HG03045 (cell line): ENCODE data around the gene MPP2.
"Not testable (repeated sequence)": the region's sequence is repeated elsewhere in the genome, so short reads cannot be mapped to it uniquely, and the experiment has no call there.

Experiments
- ATAC-seq: cut with Tn5 transposase; IDR thresholded peaks from one replicate; pipeline ENCODE4 v1.9.1; 2021; ENCODE audit warnings: mild to moderate bottlenecking, moderate library complexity; ENCODE audit not compliant: unreplicated experiment

The MPP2 gene

DNA sequence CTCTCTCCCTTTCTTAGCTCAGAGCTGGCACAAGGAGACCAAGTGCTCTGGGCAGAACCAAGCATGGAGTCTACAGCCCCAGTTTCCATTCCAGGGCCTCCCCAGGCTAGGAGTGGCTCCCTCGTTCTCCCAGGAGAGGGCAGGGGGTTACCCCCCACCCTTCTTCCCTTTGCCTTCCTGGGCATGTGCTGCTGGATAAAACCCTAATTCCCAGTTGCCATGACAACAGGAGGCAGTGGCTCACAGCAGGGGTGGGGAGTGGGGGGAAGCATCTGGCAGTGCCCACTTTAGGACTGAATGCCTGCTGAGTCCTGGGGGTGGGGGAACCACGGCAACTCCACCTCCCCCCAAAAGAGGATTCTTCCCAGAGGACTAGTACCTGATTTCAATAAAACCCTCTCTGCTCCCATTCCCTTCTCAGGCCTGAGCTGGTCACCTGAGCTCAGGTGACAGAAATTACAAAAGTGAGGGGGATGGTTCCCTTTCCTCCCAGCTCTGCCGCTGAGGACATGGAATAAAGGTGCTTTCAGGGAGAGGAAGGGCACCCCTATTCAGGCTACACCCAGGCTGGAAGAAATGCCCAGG lies 1.8 kb downstream of the MPP2 start:
- ATAC-seq: no peak

DNA sequence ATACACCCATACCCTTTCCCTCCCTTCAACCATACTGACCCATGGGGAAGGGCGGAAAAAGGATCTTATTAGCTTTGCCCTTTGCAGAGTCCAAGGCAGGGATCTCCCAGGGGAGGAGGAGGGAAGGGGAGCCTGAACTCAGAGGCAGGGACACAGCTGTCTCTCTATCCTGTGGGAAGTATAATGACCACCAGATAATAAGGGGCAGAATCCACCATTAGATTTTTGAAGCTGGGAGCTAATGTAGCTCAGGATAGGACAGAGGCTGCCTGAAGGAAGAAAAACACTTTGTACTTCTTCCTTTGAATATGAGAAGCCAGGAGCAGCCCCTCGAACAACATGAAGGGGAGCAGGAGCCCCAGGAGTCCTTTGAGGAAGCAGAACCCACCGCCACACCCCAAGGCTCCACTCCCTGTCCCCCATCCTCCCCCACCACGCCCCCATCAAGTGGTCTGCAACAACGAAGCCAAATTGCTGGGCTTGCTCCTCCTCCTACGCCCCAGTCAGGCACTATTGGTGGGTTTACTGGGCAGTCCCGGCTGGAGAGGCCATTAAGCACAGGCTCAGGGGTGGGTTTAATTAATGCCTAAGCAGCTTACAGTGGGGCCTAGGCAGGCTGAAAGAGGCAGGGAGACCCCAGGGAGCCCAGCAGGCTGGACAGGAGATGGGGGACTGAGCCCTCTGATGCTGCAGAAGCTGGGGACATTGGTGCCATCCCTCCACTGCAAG lies 5.3 kb downstream of the MPP2 start:
- no peak for ATAC-seq

DNA sequence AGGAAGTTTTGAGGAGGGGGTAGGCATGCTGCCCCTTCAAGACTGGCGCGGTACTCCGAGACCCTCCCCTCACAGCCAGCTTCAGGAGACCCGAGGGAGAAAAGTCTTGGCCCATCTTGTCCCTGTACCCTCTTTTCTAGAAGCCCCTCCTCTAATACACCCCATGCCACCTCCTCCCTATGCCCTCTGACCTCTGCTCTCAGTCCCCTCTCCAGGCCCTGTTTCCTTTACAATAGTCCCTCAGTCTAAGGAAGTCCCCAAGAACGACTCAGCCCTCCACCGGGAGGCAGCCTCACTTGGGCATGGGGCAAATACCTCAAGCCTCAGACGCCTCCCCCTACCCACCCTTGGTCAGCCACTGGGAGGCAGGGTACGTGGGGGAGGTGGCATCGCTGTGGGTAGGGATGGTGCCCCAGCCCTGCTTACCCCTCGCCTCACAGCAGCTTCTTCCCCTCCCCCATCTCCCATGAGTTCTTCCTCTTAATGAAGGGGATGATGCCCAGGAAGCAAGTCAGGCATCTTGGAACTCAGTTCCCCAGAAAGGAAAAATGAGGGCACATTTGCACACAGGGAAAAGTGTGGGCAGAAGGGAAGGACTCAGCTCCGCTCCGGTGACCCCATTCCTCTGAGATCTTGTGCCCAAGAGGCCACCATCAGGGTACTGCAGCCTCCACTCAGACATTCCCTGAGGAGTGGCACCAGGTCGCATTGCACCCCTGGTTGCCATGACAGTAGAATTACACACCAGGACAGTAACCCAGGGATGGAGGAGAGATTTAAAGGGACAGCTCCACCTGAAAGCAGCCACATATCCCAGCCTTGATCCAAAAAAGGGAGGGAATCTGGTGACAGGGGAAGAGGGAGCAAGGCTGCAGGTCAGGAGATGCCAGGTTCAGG lies 6.2 kb downstream of the MPP2 start:
- ATAC-seq: no peak

DNA sequence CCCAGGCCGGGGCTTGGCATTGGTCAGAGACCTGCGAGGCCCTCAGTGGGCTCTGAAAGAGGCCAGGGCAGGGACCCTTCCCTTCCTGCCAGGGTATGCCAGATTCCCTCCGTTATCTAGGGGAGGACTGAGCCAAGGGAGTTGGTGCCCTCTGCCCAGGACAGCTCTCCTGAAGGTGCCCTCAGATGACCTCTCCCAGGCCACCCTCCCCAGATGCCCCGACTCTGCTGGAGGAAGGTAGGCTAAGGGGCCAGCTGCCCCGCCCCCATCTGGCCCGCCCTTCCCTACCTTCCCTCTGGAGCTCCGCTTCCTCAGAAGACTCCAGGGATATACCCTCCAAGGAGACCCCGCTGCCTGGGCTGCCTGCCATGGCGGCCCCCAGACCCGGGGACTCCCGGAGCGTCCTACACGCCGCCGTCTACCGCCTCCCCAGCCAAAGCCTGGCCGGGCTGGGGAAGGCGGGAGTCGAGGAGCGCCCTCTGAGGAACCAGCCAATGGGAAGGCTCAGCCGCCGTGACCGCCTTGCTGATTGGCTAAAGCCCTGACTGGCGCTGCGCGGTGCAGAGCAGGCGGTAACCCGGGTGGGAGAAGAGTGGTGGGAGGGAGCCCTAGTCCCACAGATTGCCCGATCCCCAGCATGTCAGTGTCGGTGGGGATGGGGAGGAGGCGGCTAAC lies 7.0 kb downstream of the MPP2 start:
- peak; percentile 61 for ATAC-seq

DNA sequence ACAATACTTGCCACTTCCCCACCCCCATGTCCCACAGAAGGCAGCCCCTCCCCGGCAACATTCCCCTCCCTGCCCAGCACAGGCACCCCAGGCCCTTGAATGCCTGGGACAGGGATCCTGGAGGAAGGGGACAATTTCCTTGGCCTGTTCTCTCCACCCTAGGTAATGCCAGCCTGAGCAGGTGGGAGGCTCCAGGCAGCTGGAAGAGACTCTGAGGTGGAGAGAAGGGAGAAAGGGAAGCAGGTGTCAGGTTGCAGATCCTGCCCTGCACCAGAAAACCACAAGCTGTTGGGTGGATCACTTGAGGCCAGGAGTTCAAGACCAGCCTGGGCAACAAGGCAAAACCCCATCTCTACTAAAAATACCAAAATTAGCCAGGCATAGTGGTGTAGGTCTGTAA lies 8.9 kb downstream of the MPP2 start:
- no peak for ATAC-seq

DNA sequence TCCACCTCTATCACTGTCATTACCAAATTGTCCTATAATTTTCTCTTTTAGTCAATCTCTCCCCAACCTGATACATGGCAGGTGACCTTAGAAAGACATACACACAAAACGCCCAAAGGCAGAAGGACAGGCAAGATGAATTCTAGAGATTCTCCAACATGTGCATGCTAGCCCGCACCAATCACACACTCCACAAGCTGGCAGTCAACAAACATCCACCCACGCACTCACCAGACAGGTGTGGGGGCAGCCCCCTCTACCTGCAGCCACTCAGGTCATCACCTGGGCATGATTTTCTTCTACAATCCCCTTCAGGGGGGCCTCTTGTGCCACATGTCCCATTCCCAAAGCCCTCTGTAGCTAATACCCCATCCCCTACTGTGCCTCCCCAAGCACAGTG lies 9.5 kb downstream of the MPP2 start:
- no peak for ATAC-seq

DNA sequence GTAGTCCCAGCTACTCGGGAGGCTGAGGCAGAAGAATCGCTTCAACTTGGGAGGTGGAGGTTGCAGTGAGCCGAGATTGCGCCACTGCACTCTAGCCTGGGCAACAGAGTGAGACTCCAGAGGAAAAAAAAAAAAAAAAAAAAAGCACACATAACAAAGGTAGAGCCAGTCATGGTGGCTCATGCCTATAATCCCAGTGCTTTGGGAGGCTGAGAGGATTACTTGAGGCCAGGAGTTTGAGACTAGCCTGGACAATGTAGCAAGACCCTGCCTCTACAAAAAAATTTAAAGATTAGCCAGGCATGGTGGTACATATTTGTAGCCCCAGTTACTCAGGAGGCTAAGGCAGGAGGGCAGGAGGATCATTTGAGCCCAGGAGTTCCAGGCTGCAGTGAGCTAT lies 12.8 kb downstream of the MPP2 start:
- ATAC-seq: not testable (repeated sequence)

DNA sequence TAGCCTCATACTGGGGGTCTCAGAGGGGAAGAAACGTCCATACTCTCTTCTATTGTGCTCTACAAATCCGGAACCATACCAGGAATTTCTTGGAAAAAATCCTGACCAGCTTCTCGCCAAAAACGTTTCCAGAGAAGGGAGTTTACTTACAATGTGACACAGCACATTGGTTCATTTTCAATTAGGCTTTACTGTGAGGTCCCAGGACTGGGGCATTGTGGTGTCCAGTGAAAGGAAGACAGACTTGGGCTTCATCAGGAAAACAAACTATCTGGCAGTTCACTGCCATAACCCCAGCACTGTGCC lies 14.7 kb downstream of the MPP2 start:
- ATAC-seq: no peak

DNA sequence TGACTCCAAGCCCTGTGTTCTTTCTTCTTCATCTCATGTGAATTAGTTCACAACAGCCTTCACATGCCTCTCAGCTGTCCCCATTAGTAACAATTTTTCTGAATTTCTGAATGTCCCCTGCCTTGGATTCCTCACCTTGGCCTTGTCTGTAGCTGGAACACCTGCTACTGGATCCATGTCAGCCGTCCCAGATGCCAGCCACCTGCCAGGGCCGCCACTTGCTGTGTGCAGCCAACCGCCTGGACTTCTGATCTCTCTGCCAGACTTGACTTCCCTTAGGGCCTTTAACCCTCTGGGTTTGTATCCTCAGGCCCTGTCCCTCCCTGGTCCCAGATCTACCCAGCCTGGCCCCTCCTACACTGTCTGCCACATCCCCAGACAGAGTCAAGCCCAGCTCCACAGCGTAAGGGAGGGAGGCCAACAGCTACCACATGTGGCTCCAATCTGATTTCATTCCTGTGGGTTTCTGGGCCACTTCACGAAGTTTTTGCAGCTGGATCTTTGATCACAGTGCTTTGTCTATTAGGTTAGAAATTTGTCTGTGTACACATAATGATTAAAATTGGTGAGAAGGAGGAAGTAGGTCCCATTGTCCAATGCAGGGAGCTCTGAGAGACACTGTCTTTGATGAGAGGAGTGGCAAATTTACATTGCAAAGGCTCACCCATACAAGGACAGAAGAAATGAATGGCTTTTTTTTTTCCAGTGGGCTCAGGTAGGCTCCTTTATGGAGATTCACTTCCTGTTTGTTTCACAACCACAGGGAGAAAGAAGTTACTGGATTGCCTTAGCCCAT lies 15.3 kb downstream of the MPP2 start:
- ATAC-seq: no peak

DNA sequence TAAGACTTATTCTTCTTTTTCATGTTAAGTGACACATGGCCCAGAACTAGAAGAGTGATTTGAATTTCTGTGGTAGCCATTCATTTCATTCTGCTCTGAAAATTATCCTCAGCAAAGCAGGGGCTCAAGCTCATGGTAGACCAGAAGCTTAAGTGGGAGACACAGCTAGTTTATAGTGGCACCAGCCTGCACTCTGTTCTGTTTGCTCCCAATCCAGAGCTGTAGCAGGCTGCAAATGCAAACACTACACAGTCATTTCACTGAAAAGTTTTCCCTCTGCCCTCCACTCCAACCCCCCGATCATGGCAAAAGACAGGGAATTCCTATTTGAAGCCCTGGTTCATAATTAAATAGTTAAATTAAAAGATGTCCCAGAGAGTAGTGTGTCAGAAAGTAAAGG lies 17.1 kb downstream of the MPP2 start:
- ATAC-seq: no peak

DNA sequence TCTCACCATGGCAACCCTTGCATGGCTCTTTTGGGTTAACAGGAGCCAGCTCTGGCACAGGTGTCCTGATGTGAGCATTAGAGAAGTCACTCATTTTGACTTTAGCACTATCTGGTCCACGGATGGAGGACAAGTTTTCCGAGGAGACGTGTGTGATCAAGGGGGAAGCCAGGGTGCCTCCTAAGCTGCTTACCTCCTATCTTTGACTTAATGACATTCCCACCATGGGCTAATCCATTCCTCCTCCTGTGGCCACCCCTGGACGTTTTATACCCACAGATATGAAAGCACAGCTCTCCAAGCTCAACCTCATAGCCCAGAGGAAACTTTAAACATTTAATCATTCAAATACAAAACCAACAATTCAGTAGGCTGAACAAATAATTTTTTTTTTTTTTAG lies 18.8 kb downstream of the MPP2 start:
- ATAC-seq: no peak

DNA sequence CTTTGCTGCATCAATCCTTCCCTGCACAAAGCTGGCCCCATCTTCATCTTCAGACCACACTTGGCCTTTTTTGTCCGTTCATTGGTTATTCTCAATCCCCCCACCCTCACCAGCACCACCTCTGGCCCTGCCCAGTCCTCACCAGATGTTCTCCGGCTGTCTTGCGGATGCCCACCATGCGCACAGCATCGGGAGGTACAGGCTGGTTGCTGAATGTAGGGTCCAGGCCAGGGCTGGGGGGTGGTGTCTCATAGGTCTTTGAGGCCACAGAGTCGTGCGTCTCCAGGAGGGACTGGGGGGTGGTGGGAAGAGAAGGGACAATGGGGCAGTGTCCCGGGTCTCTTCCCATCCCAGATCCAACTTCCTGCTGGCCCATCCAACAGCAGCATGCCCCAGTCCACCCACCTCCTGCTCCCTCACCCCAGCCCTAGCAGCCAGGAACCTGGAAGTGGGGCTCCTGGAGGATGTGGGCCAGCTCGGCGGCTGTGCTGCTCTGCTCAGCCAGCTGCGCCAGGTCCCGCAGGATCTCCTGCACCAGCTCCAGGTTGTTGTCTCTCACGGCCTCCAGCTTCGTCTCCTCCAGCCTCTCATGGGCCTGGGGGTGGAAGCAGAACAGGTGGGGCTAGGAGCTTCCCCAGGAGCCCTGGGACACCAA lies 24.4 kb downstream of the MPP2 start:
- no peak for ATAC-seq

DNA sequence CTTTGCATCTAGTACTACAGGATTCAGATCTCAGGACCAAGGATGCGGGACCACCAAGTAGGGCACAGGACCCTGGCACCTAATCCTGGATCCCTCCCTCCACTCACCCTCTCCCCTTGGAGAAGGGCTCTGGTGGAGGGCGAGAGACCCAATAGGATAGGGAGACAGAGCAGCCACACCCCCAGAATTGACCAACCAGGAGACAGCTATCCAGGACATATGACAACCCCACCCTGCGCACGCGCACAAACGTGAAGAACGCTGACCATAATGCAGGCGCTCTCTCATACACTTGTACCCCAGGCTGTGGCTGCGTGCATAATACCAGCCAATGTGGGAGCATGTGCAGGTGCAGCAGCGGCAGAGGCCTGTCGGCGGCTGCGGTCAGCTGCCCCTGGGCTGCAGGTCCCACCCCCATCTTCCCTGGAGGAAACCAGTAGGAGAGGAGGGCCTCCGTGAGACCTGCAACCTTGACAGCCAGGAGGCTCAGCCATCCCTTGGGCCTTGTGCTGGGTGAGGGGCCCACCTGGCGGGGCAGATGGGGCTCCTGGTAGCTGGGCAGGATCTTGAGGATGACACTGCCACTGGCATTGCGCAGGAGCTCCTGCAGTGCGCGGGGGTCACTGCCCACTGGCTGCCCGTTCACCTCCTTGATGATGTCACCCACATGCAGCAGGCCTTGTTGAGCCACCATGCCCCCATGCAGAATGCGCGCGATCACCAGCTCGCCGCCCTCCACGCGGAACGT lies 25.4 kb downstream of the MPP2 start:
- no peak for ATAC-seq

DNA sequence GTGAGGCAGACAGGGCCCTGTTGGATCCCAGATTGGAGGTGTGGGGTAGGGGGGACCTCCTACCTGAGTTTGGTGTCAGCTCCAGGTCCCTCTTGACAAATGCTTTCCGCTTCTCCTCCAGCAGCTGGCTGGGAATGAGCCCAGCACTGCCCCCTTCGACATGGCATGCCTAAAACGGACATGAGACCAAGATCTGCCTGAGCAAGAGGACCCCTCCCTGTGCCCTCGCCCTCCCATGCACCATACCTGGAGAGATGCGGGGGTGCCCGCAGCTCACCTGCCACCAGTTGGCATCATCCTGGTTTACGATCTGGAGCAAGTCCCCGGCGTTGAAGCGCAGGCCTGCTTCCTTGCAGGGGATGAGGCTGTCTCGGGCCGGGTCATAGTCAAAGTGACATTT lies 26.2 kb downstream of the MPP2 start:
- ATAC-seq: no peak

DNA sequence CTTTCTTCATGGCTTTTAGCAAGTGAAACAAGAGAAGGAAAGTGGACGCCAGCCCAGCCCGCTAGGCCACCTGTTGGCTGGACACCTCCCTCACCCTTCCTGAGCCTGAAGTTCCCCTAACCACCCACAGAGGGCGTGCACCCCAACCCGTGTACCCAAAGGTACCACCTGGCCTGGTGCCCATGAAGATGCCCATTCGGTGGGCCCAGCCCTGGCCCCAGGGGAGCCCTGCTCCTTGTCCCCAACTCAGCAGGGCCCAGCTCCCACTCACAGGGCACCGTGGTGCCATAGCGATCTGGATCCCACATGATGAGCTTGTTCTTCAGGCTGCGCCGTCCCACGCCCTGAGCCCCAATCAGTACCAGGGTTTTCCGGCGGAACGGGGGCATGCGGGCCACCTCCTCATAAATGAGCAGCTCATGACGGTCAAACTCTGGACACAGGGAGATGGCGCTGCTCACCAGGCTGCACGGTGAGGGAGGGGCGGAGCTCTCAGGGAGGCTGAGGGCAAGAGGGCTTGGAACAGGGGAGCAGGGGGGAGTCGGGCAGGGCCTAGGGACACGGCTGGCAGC lies 26.8 kb downstream of the MPP2 start:
- no peak for ATAC-seq

DNA sequence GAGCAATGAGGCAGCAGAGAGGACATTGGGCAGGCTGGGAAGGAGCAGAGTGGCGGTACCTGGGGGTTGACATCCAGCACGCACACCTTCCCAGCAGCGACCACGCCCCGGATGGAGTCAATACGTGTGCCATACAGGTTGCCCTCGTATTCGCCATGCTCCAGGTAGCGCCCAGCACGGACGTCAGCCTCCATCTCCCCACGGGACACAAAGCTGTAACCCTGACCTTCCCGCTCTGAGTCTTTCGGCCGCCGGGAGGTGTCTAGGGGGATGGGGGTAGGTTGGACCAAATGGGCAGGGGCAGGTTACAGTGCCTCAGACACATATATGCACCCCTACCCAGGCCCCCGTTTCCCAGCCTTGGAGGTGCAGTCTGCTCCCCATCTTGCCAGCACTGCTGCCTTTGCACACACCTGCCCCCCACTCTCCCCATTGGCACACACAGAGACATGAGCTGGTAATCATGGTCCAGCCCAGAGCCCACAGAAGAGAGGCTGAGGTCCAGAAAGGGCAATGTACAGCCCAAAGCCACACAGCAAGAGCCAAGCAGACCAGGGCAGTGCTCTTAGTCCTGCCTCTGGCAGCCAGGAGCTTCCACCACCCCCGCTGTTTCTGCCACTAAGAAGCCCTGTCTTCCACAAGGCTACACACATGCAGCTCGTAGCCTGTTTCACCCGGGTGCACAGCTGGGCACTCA lies 27.5 kb downstream of the MPP2 start:
- no peak for ATAC-seq

DNA sequence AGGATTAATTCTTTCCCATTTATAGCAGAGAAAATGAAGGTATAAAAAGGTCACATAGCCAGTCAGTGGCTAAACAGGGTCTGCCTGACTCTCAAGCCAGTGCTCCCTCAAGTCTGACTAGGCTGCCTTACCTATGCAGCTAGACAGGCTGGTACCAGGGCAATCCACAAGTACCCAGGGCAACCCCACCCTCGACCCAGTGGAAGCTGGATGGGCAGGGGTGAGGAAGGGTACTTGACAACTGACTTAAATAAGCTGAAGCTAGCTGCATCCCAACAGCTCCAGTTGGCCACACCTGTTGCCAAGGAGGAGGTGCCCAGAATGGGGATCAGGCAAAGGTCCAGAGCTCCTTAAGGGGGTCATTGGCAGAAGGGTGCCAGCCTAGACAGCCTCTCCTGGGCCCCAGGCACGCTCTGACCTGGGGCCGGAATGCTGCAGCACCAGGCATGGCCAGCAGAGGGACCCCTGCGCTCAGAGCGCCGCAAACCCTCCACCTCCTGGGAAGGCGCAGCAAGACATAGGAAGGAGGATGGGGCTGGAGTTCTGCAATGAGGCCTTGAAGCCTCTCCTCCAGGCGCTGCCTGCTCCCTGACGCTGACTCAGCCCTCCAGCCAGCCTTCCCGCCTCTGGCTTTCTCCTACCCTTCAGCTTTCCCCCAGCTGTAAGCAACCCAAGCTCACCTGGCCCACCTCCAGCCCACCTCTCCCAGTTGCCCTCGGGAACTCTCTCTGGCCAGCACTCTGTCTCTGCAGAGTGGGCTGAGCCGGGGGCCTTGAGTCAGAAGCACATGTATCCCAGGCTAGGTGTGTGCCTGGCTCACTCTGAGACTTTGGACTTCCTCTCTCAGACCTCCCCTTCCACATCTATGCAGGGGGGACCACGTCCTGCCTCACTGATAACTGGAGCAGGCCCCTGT lies 28.8 kb downstream of the MPP2 start:
- ATAC-seq: no peak
